Mesenchymal stem cell (in vitro differentiated cells and primary cell): Measurements from ENCODE around the gene AKAIN1.

ENCODE experiments used
- DNase-seq: peaks from one replicate; pipeline ENCODE4 v3.0.0-alpha.2; 2013
- H2AFZ ChIP-seq: one replicate; pipeline ENCODE4 v1.6.1; 2013; ENCODE audit warnings: low read depth, mild to moderate bottlenecking, control low read depth, inconsistent platforms, low read length, moderate library complexity
- H2AK5ac ChIP-seq: 2 replicates; pipeline ENCODE4 v1.6.1; 2013; ENCODE audit warnings: low read length, moderate library complexity, mild to moderate bottlenecking, inconsistent platforms; ENCODE audit not compliant: severe bottlenecking
- H2BK120ac ChIP-seq: one replicate; pipeline ENCODE4 v1.6.1; 2013; ENCODE audit warnings: low read depth, mild to moderate bottlenecking, inconsistent platforms, low read length, moderate library complexity
- H2BK12ac ChIP-seq, 2 experiments: one replicate each; pipeline ENCODE4 v1.6.1; 2013; ENCODE audit warnings: inconsistent platforms in 2 of 2, low read length in 2 of 2, mild to moderate bottlenecking in 2 of 2, moderate library complexity in 2 of 2, control low read depth in 1 of 2
- H2BK15ac ChIP-seq: one replicate; pipeline ENCODE4 v1.6.1; 2013; ENCODE audit warnings: mild to moderate bottlenecking, low read depth, inconsistent platforms; ENCODE audit not compliant: poor library complexity, severe bottlenecking
- H2BK5ac ChIP-seq: 2 replicates; pipeline ENCODE4 v1.6.1; 2013; ENCODE audit warnings: low read depth, mild to moderate bottlenecking, low read length, control low read depth, inconsistent platforms; ENCODE audit not compliant: poor library complexity, severe bottlenecking
- H3K14ac ChIP-seq, 2 experiments: one replicate each; pipeline ENCODE4 v1.6.1; 2013; ENCODE audit warnings: inconsistent platforms in 2 of 2, low read length in 2 of 2, control low read depth in 1 of 2, mild to moderate bottlenecking in 1 of 2, moderate library complexity in 1 of 2
- H3K18ac ChIP-seq, 2 experiments: one replicate each; pipeline ENCODE4 v1.6.1; 2013; ENCODE audit warnings: inconsistent platforms in 2 of 2, low read length in 2 of 2, control low read depth in 1 of 2, low read depth in 1 of 2, mild to moderate bottlenecking in 1 of 2
- H3K23ac ChIP-seq, 2 experiments: one replicate each; pipeline ENCODE4 v1.6.1; 2013; ENCODE audit warnings: inconsistent platforms in 2 of 2, low read length in 2 of 2, mild to moderate bottlenecking in 2 of 2, moderate library complexity in 2 of 2, control low read depth in 1 of 2
- H3K27ac ChIP-seq: 2 replicates; pipeline ENCODE4 v1.5.1; 2013; ENCODE audit warnings: mild to moderate bottlenecking, moderate library complexity, low read length, control low read depth, inconsistent platforms; ENCODE audit not compliant: poor library complexity, severe bottlenecking
- H3K27me3 ChIP-seq, 2 experiments: 2 replicates each; pipeline versions ENCODE4 v1.6.1 to v1.7.0; 2013; ENCODE audit warnings: low read length in 2 of 2, mild to moderate bottlenecking in 2 of 2, moderate library complexity in 2 of 2, control low read depth in 1 of 2, inconsistent platforms in 1 of 2; ENCODE audit not compliant: control insufficient read depth in 1 of 2, insufficient read depth in 1 of 2
- H3K36me3 ChIP-seq, 2 experiments: 2 replicates each; pipeline versions ENCODE4 v1.6.1 to v1.7.0; 2013; ENCODE audit warnings: low read length in 2 of 2, control low read depth in 1 of 2, inconsistent platforms in 1 of 2, low read depth in 1 of 2, mild to moderate bottlenecking in 1 of 2; ENCODE audit not compliant: insufficient read depth in 2 of 2, control insufficient read depth in 1 of 2
- H3K4ac ChIP-seq, 2 experiments: one replicate each; pipeline ENCODE4 v1.6.1; 2013; ENCODE audit warnings: inconsistent platforms in 2 of 2, low read length in 2 of 2, mild to moderate bottlenecking in 2 of 2, moderate library complexity in 2 of 2, control low read depth in 1 of 2, low read depth in 1 of 2
- H3K4me1 ChIP-seq: 2 replicates; pipeline ENCODE4 v1.6.1; 2013; ENCODE audit warnings: low read depth, low read length, control low read depth; ENCODE audit not compliant: control insufficient read depth, insufficient read depth
- H3K4me2 ChIP-seq: 2 replicates; pipeline ENCODE4 v1.6.1; 2013; ENCODE audit warnings: low read length, mild to moderate bottlenecking, inconsistent platforms; ENCODE audit not compliant: poor library complexity, severe bottlenecking
- H3K4me3 ChIP-seq, 2 experiments: 2 replicates each; pipeline versions ENCODE4 v1.5.1 to v1.7.0; 2013; ENCODE audit warnings: low read length in 2 of 2, mild to moderate bottlenecking in 2 of 2, control low read depth in 1 of 2, low read depth in 1 of 2; ENCODE audit not compliant: insufficient read depth in 1 of 2
- H3K79me1 ChIP-seq: replicated peaks from 2 replicates; pipeline ENCODE4 v1.6.1; 2013; ENCODE audit warnings: mild to moderate bottlenecking, control low read depth, low read length, inconsistent platforms; ENCODE audit not compliant: poor library complexity, severe bottlenecking
- H3K9ac ChIP-seq: 2 replicates; pipeline ENCODE4 v1.7.0; 2013; ENCODE audit warnings: mild to moderate bottlenecking, low read length, moderate library complexity
- H3K9me3 ChIP-seq: 2 replicates; pipeline ENCODE4 v1.7.0; 2013; ENCODE audit warnings: mild to moderate bottlenecking, low read length; ENCODE audit not compliant: control insufficient read depth
- H4K8ac ChIP-seq: one replicate; pipeline ENCODE4 v1.6.1; 2013; ENCODE audit warnings: inconsistent platforms, mild to moderate bottlenecking, low read length, moderate library complexity
- H4K91ac ChIP-seq: one replicate; pipeline ENCODE4 v1.6.1; 2013; ENCODE audit warnings: mild to moderate bottlenecking, low read length, inconsistent platforms
- WGBS: methylation state at CpG from one replicate; pipeline ENCODE4 v1.1.7; 2013; ENCODE audit warnings: mixed read lengths; 5-methylcytosine and 5-hydroxymethylcytosine counted together

AKAIN1 gene

DNA sequence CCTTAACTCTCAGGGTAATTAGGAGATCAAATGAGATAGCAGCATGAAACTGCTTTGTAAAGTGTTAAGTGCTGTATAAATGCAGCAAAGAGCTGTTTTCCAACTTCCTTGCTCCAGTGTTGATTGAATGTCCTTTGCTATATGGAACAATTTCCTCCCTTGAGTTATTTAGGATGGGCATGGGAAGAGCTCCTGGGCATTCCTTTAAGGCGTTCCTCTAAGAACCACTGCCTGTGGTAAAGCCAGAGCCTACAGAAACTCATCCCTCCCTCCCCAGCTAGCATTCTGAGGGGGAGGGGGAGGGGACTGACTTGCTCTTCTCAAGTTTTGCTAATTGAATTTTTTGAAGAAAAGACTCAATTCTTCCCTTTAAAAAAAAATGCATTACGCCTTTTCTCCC is 1.4 kb downstream of the AKAIN1 start:
- no peaks in the 10 kb centered on the region for H3K79me1 ChIP-seq
- no peak overlapping the region for H2BK5ac ChIP-seq
- no peak overlapping the region for H4K8ac ChIP-seq
- H3K4ac ChIP-seq: no peak overlapping the region
- H3K4me3 ChIP-seq: no peak overlapping the region
- H3K9ac ChIP-seq: no peak overlapping the region
- H3K36me3 ChIP-seq: no peaks in the 10 kb centered on the region
- H3K9me3 ChIP-seq: no peaks in the 10 kb centered on the region
- no peak overlapping the region for H2BK12ac ChIP-seq
- no peak overlapping the region for H2BK120ac ChIP-seq
- H3K27ac ChIP-seq: no peak overlapping the region
- H2AK5ac ChIP-seq: no peak overlapping the region
- no peak overlapping the region for H2BK15ac ChIP-seq
- H2AFZ ChIP-seq: no peak overlapping the region
- H3K4me1 ChIP-seq: peaks cover 6% of the 10 kb centered on the region
- no peak overlapping the region for H3K14ac ChIP-seq
- peaks cover 33 to 42% of the 10 kb centered on the region in 2 experiments for H3K27me3 ChIP-seq
- no peak overlapping the region for H3K4me2 ChIP-seq
- H3K23ac ChIP-seq: no peak overlapping the region
- WGBS: 40% methylated on average over 2 of the region's 2 CpGs
- no peak overlapping the region for H4K91ac ChIP-seq
- H3K18ac ChIP-seq: no peak overlapping the region
- DNase-seq: no peak

GRCh38 chr18:5180254-5180653 is 16.8 kb downstream of the AKAIN1 start:
- 82% methylated on average over 3 of the region's 3 CpGs for WGBS
- no peaks in the 10 kb centered on the region for H3K27me3 ChIP-seq
- H3K4ac ChIP-seq: no peak overlapping the region
- no peak overlapping the region for H3K9ac ChIP-seq
- H3K4me3 ChIP-seq: no peak overlapping the region
- no peak for DNase-seq
- no peak overlapping the region for H3K14ac ChIP-seq
- H2BK5ac ChIP-seq: no peak overlapping the region
- H3K4me1 ChIP-seq: no peaks in the 10 kb centered on the region
- no peak overlapping the region for H2BK15ac ChIP-seq
- H2AK5ac ChIP-seq: no peak overlapping the region
- no peak overlapping the region for H2AFZ ChIP-seq
- H2BK120ac ChIP-seq: no peak overlapping the region
- no peaks in the 10 kb centered on the region for H3K9me3 ChIP-seq
- H3K79me1 ChIP-seq: no peaks in the 10 kb centered on the region
- H3K23ac ChIP-seq: no peak overlapping the region
- no peak overlapping the region for H3K27ac ChIP-seq
- no peak overlapping the region for H3K18ac ChIP-seq
- H2BK12ac ChIP-seq: no peak overlapping the region
- H3K36me3 ChIP-seq: no peaks in the 10 kb centered on the region
- no peak overlapping the region for H4K8ac ChIP-seq
- H3K4me2 ChIP-seq: no peak overlapping the region
- no peak overlapping the region for H4K91ac ChIP-seq

- Histone ChIP-seq H3K27ac (no peak overlapping the region), H3K23ac (no peak overlapping the region), H3K4me2 (no peak overlapping the region), H2BK15ac (no peak overlapping the region), H3K9ac (no peak overlapping the region), H4K8ac (no peak overlapping the region), H3K4me1 (no peaks in the 10 kb centered on the region), H2BK12ac (no peak overlapping the region), H3K14ac (no peak overlapping the region), H3K27me3 (no peaks in the 10 kb centered on the region), H3K79me1 (no peaks in the 10 kb centered on the region), H2AFZ (no peak overlapping the region), H4K91ac (no peak overlapping the region), H3K18ac (no peak overlapping the region), H3K4ac (no peak overlapping the region), H2AK5ac (no peak overlapping the region), H3K4me3 (no peak overlapping the region), H3K36me3 (no peaks in the 10 kb centered on the region), H2BK5ac (no peak overlapping the region), H2BK120ac (no peak overlapping the region), H3K9me3 (no peaks in the 10 kb centered on the region)
- DNase-seq: no peak
- WGBS: 83% methylated on average over 1 of the region's 1 CpG
Measured at GRCh38 chr18:5178519-5178918, 18.5 kb downstream of the AKAIN1 start.

DNA sequence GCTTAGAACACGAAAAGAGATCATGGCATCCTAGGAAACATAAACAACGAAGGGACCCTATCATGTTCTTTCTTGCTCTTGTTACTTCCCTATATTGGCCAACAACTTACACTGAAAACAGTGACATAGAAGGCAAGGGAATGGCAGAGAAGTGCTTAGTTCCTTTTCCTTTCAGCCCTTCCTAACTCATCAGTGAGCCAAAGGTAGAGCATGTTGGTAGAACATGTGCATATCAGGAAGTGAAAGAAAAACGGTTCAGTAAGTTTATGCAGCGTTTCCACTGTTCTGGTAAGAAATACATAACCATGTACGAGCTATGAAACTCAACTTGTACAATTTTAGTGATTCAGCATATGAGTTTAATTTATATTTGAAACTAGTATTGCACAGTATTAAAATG is 21.7 kb downstream of the AKAIN1 start:
- Histone ChIP-seq H3K4me3 (no peak overlapping the region), H3K4me1 (no peaks in the 10 kb centered on the region), H2BK5ac (no peak overlapping the region), H2AFZ (no peak overlapping the region), H3K9me3 (no peaks in the 10 kb centered on the region), H3K4me2 (no peak overlapping the region), H3K9ac (no peak overlapping the region), H3K14ac (no peak overlapping the region), H3K79me1 (no peaks in the 10 kb centered on the region), H3K27ac (no peak overlapping the region), H3K36me3 (no peaks in the 10 kb centered on the region), H4K91ac (no peak overlapping the region), H3K18ac (no peak overlapping the region), H2BK15ac (no peak overlapping the region), H2AK5ac (no peak overlapping the region), H2BK120ac (no peak overlapping the region), H3K4ac (no peak overlapping the region), H3K23ac (no peak overlapping the region), H2BK12ac (no peak overlapping the region), H4K8ac (no peak overlapping the region), H3K27me3 (no peaks in the 10 kb centered on the region)
- DNase-seq: no peak
- 85% methylated on average over 2 of the region's 5 CpGs for WGBS
